Cardiac fibroblast (primary cell): ENCODE measurements around the gene NTRK3.

Experiments used
- DNase-seq, 2 donors: peaks; one replicate each; pipeline versions ENCODE4 v3.0.0 to v3.0.0-alpha.2; 2010; ENCODE audit warnings: low read depth in 2 of 2
- H3K4me3 ChIP-seq, 2 donors: replicated peaks in 1 of 2; 1 replicate in 1 of 2; 2 replicates in 1 of 2; pipeline ENCODE4 v1.5.1; 2011; ENCODE audit warnings: low read depth in 2 of 2, low read length in 2 of 2, mild to moderate bottlenecking in 2 of 2, moderate library complexity in 1 of 2
- TF ChIP-seq, protein P1 (sequence below): IDR thresholded peaks from one replicate; pipeline ENCODE4 v1.5.1; 2011; ENCODE audit warnings: low read depth, mild to moderate bottlenecking, low read length, inconsistent platforms

Gene NTRK3

DNA sequence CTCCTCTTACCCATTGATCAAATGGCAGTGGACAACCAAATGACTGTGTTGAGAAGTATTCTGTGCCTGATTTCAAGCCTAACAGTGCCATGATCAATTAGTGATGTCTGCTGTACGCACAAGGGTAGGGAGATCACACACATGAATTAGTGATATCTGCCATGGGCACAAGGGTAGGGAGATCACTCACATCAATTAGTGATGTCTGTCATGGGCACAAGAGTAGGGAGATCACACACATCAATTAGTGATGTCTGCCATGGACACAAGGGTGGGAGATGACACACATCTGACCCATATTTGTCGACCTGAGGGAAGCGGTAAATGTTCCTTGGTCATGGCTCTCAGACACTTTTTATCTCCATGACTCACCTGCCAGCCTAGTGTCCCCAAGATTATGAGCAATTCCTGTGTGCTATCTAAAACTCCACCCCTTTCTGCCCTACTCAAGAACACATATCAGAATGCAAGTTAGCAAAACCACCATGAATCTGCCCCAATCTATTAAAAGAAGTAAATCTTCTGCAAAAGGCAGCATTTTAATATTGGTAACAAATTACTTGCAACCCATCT lies 165.0 kb downstream of the NTRK3 start:
- DNase-seq = no peak
- TF ChIP-seq, protein P1, sequence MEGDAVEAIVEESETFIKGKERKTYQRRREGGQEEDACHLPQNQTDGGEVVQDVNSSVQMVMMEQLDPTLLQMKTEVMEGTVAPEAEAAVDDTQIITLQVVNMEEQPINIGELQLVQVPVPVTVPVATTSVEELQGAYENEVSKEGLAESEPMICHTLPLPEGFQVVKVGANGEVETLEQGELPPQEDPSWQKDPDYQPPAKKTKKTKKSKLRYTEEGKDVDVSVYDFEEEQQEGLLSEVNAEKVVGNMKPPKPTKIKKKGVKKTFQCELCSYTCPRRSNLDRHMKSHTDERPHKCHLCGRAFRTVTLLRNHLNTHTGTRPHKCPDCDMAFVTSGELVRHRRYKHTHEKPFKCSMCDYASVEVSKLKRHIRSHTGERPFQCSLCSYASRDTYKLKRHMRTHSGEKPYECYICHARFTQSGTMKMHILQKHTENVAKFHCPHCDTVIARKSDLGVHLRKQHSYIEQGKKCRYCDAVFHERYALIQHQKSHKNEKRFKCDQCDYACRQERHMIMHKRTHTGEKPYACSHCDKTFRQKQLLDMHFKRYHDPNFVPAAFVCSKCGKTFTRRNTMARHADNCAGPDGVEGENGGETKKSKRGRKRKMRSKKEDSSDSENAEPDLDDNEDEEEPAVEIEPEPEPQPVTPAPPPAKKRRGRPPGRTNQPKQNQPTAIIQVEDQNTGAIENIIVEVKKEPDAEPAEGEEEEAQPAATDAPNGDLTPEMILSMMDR = no peak
- H3K4me3 ChIP-seq = no peak overlapping the region

DNA sequence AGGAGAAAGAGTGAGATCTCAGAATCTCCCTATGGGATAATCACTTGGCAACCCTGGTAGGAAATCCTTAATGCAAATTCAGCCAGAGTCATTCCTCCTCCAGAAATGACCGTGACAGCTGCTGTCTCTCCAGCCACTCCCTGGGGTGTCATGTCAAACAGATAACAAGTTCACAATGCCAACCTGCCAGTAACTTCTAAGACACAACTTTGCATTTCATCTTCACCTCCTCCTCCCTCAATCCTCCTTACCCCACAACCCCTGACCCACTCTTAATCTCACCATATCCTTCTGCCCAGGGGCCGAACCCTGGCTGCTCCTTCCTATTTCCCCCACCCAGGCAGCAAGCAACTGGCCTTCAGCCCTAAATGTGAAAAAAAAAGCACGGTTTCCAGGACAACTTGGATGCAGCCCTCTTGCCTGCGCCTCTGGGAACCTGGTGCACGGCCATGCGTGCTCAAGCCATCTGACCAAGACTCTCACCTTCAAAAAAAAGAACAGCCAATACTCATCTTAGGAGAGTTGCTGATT lies 166.0 kb downstream of the NTRK3 start:
- TF ChIP-seq, protein P1 = no peak
- DNase-seq = peak in 1 of 2 donors; percentile 25
- H3K4me3 ChIP-seq = no peak overlapping the region

DNA sequence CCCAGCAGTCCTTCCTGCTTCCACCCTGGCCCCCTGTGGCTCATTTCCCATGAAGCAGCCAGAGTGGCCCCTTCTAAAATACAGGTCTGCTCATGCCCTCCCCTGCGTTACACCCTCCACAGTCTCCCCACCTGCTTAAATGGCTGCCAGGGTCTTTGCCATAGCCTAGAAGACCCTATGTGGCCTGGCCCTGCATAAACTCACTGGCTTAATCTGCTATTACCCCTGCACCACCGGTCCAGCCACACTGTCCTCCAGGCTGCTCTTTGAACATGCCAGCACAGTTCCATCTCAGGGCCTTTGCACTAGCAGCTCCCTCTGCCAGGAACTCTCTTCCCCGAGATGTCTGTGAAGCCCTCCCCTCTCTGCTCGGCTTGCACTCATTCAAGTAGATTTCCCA lies 166.8 kb downstream of the NTRK3 start:
- DNase-seq = no peak
- no peak overlapping the region for H3K4me3 ChIP-seq
- TF ChIP-seq, protein P1 = no peak

DNA sequence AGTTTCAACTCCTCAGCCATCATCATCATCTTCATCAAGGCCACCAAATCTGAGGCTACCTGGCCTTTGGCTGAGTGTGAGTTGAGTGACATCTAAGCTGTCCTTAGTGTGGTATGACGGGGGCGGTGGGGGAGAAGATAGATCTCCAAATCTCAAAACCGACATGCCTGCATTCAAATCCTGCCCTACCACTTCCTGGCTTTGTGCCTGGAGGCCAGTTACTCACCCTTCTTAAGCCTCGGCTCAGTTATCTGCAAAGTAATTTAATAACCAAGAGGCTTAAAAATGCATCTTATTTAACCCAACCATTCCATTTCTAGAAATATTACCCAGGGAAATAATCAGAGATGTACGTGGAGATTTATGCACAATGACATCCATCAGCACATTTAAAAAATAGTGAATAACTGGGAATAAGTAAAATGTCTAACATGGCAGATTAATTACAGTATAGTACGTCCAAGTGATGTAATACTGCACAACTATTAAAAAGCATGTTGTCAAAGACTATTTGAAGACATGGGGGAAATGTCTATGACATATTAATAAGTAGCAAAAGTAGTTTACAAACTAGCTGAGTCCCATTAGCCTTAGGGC lies 167.4 kb downstream of the NTRK3 start:
- H3K4me3 ChIP-seq = no peak overlapping the region
- DNase-seq = peak in 1 of 2 donors; percentile 16
- TF ChIP-seq, protein P1 = no peak

DNA sequence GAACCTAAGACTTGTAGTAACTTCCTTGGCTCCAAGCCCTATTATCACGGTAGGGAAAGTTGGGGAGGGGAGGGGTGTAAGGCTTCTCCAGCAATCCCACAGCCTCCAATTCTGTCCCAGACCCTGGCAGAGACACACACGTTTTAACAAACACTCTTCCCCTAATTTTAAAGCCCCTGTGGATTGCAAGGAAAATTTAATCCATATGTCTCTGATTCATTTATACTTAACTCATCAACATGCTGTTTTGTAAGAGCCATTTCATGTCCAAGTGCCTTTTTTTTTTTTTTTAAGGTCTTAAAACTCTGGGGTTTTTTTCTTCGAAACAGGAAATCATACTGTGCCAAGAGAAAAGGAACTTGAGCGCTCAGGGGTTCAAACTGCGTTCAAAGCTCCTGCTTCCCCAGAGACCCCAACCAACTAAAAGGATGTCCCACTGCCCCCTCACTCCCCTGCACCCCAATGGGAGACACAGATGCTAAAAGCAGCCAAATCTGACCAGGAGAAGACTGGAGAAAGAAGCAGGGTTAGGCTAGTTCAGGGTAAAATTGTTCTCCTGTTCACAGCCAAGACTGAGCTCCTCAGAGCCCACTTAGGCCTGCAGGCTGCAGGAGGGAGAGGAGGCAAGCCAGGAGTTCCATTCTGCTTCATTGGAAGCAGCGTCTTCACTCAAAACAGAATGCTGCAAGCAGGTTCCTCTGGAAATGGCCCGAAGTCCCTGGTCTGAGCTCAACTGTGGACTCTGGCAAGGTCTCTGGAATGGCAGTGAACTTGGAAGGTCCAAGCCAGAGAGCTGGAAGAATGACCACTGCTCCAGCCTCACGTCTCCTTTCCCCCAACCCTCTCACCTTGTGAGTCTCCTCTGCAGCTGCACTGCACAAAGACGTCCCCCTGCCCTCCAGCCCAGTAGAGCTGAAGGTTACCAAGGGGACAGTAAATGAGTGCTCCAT lies 172.5 kb downstream of the NTRK3 start:
- DNase-seq = peak in 1 of 2 donors; percentile 33
- TF ChIP-seq, protein P1 = no peak
- H3K4me3 ChIP-seq = no peak overlapping the region

DNA sequence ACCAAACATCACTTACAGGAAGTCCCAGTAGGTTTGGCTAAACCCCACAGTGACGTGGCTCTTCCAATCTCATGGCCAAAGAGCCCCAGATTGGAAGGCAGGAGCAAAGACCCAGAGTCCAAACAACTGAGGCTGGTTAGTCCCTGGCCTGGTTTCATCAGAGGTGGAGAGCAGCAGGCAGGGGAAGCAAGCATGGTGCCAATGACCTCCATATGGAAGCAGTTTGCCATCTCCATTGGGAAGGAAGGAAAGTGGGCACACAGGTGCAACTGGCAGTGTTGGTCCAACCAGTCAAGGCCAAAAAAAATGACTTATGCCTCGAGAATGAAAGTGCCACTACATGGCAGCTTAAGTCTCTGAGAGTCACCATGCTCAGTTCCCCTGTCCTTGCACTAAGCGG lies 175.9 kb downstream of the NTRK3 start:
- TF ChIP-seq, protein P1 = no peak
- DNase-seq = no peak
- no peak overlapping the region for H3K4me3 ChIP-seq
